ENCODE measurements around the gene ADGRA3.
A peak's percentile ranks its signal among the peaks of the same experiment; 100 is the strongest.

- peak; percentile 41 to 59 (median 55) for TF ChIP-seq CTCF (IDR thresholded peaks at IDR 0.05)
- TF ChIP-seq POLR2A (IDR thresholded peaks at IDR 0.05), result no peak
- no peak for TF ChIP-seq EP300 (IDR thresholded peaks at IDR 0.05)
Observed at GRCh38 chr4:22389240-22389870, 126.5 kb downstream of the ADGRA3 start.

Measured in tibial nerve (tissue), 4 donors.